CD4-positive, alpha-beta T cell treated with Interleukin-6 at 100 ng/mL for 8 hours (primary cell): ENCODE results near the gene ZNF792.
"Not testable (repeated sequence)": the region's sequence is repeated elsewhere in the genome, so short reads cannot be mapped to it uniquely, and the experiment has no call there.

Experiments used
- DNase-seq: peaks from one replicate; pipeline ENCODE4 v3.0.0-alpha.2; 2020; ENCODE audit warnings: mixed read lengths, low spot score

ZNF792 gene

DNA sequence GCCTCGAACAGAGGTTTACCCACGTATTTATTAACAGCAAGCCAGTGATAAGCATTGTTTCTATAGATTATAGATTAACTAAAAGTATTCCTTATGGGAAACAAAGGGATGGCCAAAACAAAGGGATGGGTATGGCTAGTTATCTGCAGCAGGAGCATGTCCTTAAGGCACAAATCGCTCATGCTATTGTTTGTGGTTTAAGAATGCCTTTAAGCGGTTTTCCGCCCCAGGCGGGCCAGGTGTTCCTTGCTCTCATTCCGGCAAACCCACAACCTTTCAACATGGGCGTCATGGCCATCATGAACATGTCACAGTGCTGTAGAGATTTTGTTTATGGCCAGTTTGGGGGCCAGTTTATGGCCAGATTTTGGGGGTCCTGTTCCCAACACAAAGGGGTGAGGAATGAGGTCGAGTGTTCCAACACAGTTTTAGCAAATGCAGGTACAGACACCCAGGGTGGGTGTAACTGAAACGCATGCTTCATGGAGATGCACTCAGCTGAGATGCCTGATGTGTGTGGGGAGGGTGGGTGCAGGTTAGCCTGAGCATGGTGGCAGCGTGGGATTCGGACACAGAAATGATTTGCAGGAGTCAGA is 6.3 kb upstream of the ZNF792 start:
- DNase-seq = not testable (repeated sequence)

DNA sequence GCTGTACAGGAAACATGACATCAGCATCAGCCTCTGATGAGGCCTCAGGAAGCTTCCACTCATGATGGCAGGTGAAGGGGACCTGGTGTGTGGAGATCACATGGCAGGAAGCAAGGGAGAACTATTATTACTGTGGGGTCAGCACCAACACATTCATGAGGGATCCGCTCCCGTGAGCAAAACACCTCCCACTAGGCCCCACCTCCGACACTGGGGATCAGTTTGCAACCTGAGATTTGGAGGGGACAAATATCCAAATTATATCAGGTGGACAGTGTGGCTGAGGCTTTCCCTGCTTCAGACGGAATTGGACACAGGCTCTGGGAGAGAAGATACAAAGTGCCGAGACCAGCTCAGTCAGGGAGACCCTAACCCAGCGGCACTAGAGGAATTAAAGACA is 5.7 kb upstream of the ZNF792 start:
- DNase-seq = no peak

DNA sequence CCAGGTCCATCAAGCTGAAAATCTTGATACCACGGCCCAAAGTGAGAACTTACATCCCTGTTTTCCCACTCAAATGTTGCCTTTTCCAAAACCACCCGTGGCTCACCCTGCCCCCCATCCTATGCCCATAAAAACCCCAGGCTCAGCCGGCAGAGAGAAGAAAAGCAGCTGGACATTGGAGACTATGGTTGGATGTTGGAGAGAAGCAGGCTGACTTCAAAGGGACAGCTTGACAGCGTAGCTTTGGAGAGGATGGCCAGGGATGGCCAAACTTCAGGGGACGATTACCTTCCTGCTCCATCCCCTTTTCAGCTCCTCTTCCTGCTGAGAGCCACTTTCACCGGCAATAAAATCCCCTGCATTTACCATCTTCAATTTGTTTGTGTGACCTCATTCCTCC is 3.5 kb upstream of the ZNF792 start:
- no peak for DNase-seq

DNA sequence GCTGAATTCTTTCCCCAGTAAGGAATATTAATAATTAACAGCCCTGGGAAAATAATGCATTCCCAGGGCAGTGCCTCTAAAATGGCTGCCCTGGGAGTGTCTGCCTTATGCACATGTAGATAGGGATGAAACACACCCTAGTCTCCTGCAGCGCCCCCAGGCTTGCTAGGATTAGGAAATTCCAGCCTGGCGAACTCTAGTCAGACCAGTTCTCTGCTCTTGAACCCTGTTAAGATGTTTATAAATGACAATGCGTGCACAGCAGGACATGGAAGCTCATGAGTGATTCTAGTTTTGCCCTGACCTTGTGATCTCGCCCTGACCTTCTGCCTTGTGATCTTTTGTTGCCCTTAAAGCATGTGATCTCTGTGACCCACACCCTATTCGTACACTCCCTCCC is 1.5 kb upstream of the ZNF792 start:
- not testable (repeated sequence) for DNase-seq

GRCh38 chr19:34964598-34964997 is 569 bp upstream of the ZNF792 start:
- DNase-seq = no peak

GRCh38 chr19:34962687-34963572 is 1.1 kb downstream of the ZNF792 start:
- no peak for DNase-seq

DNA sequence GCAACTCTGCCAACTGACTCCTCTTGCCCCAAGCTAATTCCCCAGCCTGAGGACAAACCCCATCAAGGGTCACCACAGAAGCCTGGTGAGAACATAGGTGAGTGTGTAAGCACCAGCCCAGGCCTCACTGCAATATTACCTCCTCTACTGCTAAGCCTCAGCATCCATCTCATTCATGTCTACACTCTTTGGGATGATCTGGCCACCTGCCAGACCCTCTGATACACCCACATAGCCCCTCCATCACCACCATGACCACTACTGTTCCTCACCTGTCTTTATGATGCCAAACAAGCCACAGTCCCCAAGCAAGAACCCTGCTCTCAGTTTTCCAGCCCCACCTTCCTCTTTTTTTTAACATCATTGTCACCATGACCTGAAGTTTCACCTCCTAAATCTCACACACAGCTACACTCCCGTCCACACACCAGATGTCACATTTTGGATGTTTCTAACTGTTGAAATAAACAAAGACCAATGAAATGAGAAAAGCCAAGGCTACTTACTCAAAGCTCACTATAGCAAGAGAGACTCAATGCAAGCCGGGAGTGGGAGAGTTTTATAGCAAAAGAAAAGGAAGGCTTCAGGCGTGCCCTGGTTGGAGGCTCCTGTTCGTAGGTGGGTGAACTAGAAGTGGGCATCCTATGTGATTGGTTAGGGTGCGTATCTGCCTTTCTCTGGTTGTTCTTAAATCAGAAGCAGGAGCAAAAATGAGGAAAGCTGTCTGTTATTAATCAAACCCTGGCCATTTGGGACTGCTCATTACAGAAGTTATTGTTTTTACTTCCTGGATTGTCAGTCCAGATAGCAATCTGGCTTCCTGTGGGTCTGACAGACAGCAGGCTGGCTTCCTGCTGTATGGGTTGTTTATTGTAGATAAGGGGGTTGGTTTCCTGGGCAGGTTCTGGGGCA is 2.0 kb downstream of the ZNF792 start:
- peak; percentile 63 for DNase-seq

- no peak for DNase-seq
Observed at GRCh38 chr19:34960940-34961679, 2.9 kb downstream of the ZNF792 start.

DNA sequence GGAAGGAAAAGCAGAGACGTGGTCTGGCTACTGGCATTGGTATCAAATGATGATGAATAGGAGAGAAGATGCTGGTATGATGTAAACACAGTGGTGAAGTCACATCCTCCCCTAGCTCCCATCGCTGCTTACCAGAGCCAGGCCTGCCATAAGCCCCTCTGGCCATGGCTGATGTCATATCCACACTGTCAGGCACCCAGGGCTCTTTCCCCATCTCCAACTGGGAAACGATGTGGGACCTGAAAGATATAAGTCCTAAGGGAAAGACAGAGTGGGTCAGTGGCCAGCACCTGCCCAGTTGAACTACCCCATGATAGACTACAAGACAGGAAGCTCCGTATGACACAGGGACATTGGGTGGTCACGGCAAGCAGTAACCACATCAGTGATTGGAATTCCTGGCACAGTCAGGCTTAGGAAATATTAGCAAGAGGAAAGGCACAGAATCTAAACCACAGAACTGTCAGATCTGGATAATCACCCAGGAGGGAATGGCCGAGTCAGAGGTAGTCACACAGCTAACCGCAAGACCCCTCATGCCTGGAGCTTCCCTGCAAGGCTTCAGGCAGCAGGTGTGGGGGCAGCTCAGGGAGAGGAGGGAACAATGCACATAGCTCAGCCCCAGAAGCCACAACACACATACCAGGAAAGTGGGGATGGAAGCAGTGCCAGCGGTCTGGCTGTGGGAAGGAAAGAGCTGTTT is 3.8 kb downstream of the ZNF792 start:
- no peak for DNase-seq

DNA sequence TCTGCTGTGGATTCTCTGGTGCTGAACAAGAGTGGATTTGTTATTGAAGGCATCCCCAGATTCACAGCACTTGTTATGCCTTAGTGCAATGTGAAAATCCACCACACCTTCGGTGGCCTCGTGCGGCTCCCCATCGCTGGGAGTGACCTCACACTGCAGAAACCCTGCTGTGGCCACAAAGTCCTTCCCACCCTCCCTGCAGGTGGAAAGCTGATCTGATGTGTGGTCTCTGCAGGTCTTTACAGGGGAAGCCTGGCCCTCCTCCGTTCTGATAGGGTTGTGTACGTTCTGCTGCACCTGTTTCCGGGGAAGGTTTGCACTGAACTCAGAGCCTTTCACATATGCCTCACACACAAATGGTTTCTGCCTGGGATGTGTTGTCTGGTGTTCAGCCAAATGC is 5.0 kb downstream of the ZNF792 start:
- DNase-seq = no peak

DNA sequence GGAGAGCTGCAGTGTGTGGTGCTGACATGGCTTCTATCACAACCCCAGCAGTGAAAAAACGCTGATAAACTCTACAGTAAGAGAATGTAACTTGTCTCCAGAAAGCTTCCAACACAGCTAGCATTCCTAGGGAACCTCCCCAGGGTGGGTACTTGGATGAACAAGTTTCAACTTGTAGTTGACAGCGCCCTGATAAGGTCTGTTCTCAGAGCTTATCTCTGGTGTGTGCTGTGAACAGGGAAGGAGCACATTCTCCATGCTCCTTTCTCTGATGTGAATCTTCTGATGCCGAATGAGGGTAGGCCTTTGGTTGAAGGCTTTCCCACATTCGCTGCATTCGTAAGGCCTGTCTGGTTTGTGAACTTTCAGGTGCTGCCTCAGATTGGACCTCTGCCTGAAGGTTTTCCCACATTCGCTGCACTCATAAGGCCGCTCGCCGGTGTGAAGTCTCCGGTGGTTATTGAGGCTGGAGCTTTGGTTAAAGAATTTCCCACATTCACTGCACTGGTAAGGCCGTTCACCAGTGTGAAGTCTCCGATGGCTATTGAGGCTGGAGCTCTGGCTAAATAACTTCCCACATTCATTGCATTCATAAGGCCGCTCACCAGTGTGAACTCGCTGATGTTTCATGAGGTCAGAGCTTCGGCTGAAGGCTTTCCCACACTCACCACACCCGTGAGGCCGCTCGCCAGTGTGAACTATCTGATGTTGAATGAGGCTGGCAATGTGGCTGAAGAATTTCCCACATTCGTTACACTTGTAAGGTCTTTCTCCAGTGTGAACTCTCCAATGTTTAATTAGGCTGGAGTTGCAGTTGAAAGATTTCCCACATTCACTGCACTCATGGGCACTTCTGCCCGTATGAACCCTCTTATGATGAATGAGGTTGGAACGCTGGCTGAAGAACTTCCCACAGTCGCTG is 5.9 kb downstream of the ZNF792 start:
- DNase-seq = no peak

- no peak for DNase-seq
Observed at GRCh38 chr19:34953092-34953491, 10.9 kb downstream of the ZNF792 start.

- no peak for DNase-seq
Observed at GRCh38 chr19:34943861-34944573, 20.0 kb downstream of the ZNF792 start.

DNA sequence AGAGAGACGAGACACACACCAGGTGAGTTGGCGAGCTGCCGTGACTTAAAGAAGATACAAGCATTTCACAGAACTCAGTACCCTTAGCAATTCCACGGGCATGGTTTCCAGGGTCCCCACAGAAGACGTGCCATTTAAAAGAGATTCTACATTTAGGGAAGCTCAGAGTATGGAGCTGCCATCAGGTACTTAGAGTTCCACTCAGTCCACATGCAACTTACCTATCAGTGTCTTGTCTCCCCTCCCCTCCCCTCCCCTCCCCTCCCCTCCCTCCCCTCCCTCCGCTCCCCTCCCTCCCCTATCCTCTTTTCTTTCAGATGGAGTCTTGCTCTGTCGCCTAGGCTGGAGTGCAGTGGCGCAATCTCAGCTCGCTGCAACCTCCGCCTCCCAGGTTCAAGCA is 25.1 kb downstream of the ZNF792 start:
- DNase-seq = no peak

GRCh38 chr19:34936184-34936583 is 27.8 kb downstream of the ZNF792 start:
- DNase-seq = no peak

DNA sequence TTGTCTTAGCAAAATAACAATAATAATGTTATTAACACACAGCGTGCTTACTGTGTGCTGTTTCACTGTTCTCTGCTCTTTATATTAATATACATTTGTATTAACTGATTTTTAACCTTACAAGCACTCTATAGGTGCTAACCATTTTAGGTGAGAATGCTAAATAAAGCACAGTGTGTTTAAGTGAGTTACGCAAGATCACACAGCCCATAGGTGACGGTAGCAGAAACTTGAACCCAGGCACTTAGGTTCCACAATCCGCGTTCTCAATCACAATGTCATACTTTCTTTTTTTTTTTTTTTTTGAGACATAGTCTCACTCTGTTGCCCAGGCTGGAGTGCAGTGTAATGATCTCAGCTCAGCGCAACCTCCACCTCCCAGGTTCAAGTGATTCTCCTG is 31.5 kb downstream of the ZNF792 start:
- DNase-seq = no peak

DNA sequence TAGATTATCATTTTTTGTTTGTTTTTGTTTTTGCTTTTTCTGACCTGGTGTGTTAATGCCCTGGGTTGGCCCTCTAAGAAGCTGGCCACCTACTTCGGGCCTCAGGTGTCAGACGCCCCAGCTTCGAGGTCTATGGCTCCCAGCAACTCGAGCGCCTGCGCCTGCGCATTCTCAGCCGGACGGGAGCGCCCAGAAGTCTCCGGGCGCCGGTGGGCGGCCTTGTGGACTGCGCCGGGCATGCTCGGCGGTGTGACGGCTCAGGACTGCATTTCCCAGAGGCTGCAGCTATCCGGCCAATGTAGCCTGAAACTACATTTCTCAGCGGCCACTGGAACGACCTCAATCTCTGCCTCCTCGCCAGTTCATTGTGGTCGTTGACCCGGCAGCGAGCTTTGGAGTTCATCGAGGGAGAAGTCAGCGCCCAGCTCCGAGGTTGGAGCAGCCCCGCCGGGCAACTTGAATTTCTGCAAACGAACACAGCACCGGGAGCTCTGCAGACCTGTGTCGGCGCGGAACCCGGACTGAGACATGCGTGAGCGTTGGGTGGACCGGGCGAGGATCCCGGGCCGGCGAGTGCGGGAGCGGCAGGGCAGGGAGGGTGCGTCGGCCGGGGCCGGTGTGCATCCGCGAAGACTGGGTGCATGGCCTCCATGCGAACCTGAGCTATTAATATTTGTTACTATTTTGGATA is 37.2 kb downstream of the ZNF792 start, which contains the start of gene ZNF30:
Gene ZNF30, plus strand, starts transcription at position 219 of the 691 bp plus-strand sequence. CDS start 3,045 bp downstream, outside the sequence.
- DNase-seq = peak; percentile 86

GRCh38 chr19:34926361-34926684 is 37.7 kb downstream of the ZNF792 start:
- DNase-seq = no peak
